Activated naive CD4-positive, alpha-beta T cell treated with Interleukin-2 at 50 U/mL for 16 hours (primary cell): ENCODE data around the gene CNST.
A peak's percentile ranks its signal among the peaks of the same experiment; 100 is the strongest.
"Not testable (repeated sequence)": the region's sequence is repeated elsewhere in the genome, so short reads cannot be mapped to it uniquely, and the experiment has no call there.

Source experiments
- DNase-seq: peaks from one replicate; pipeline ENCODE4 v3.0.0-alpha.2; 2020

Gene CNST

GRCh38 chr1:246680696-246681130 is 114.5 kb downstream of the CNST start:
- no peak for DNase-seq

GRCh38 chr1:246681900-246682895 is 115.9 kb downstream of the CNST start:
- DNase-seq: no peak

- DNase-seq: no peak
Measured at GRCh38 chr1:246683521-246683920, 117.3 kb downstream of the CNST start.

GRCh38 chr1:246687002-246687401 is 120.7 kb downstream of the CNST start:
- DNase-seq: no peak

- DNase-seq: peak; percentile 22
Measured at GRCh38 chr1:246689409-246690008, 123.3 kb downstream of the CNST start.

- no peak for DNase-seq
Measured at GRCh38 chr1:246690100-246690499, 123.8 kb downstream of the CNST start.

- DNase-seq: no peak
Measured at GRCh38 chr1:246691622-246692495, 125.6 kb downstream of the CNST start.

- DNase-seq: not testable (repeated sequence)
Measured at GRCh38 chr1:246694213-246694895, 128.1 kb downstream of the CNST start.

- DNase-seq: no peak
Measured at GRCh38 chr1:246695136-246695535, 128.9 kb downstream of the CNST start.

- no peak for DNase-seq
Measured at GRCh38 chr1:246695666-246696065, 129.4 kb downstream of the CNST start.

- no peak for DNase-seq
Measured at GRCh38 chr1:246698466-246699094, 132.3 kb downstream of the CNST start.

GRCh38 chr1:246699095-246699735 is 133.0 kb downstream of the CNST start:
- peak; percentile 78 for DNase-seq

- DNase-seq: no peak
Measured at GRCh38 chr1:246703581-246703980, 137.3 kb downstream of the CNST start.

GRCh38 chr1:246705368-246705767 is 139.1 kb downstream of the CNST start:
- no peak for DNase-seq

GRCh38 chr1:246708166-246708565 is 141.9 kb downstream of the CNST start:
- no peak for DNase-seq

GRCh38 chr1:246709196-246709595 is 142.9 kb downstream of the CNST start:
- DNase-seq: no peak

- DNase-seq: no peak
Measured at GRCh38 chr1:246709835-246710234, 143.6 kb downstream of the CNST start.

GRCh38 chr1:246711548-246712003 is 145.3 kb downstream of the CNST start:
- no peak for DNase-seq

- not testable (repeated sequence) for DNase-seq
Measured at GRCh38 chr1:246712428-246712827, 146.2 kb downstream of the CNST start.
